NCI-H526 (cell line): ENCODE data around the gene TCTN3.
"Not testable (repeated sequence)": the region's sequence is repeated elsewhere in the genome, so short reads cannot be mapped to it uniquely, and the experiment has no call there.

Experiments used
- DNase-seq, 2 experiments: peaks; one replicate each; lab custom pipeline; 2025; lab: John Stamatoyannopoulos, UW

TCTN3 gene, protein sequence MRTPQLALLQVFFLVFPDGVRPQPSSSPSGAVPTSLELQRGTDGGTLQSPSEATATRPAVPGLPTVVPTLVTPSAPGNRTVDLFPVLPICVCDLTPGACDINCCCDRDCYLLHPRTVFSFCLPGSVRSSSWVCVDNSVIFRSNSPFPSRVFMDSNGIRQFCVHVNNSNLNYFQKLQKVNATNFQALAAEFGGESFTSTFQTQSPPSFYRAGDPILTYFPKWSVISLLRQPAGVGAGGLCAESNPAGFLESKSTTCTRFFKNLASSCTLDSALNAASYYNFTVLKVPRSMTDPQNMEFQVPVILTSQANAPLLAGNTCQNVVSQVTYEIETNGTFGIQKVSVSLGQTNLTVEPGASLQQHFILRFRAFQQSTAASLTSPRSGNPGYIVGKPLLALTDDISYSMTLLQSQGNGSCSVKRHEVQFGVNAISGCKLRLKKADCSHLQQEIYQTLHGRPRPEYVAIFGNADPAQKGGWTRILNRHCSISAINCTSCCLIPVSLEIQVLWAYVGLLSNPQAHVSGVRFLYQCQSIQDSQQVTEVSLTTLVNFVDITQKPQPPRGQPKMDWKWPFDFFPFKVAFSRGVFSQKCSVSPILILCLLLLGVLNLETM

DNA sequence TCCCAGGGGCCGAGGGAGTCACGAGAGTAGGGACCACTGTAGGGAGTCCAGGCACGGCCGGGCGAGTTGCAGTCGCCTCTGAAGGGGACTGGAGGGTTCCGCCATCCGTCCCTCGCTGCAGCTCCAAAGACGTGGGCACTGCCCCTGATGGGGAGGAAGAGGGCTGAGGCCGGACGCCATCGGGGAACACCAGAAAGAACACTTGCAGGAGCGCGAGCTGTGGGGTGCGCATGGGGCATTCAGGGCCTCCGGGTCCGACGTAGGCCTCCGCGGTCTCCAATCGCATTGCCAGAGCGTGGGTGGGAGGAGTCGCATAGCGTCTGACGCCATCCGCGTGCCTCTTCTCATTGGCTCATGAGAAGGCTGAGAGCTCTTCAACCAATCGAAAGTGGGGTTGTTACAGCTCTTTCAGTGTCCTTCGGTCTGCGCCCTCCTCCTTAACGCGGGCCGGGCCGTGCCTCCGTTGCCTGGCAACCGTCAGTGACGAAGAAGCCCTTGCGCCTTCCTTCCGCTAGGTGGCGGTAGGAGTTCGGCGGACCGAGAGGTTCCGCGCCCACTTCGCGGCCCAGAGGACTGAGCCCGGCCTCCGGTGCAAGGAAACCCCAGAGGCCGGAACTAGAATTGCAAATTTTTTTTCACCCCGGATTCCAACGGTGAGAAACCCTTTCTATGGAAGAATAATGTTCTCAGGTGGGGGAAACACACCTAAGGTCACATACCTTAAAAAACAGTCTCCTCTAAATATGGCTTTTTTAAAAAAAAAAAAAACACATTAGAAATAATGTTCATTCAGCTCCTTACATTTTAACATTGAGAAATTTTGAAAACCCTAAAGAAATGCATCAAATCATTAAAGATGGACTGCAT is at the start of gene TCTN3:
TCTN3 (minus strand) TSS at position 260 of the 867 bp plus-strand sequence; CDS start at position 232, 28 bp downstream.
- peak; percentile 95 to 98 for DNase-seq

DNA sequence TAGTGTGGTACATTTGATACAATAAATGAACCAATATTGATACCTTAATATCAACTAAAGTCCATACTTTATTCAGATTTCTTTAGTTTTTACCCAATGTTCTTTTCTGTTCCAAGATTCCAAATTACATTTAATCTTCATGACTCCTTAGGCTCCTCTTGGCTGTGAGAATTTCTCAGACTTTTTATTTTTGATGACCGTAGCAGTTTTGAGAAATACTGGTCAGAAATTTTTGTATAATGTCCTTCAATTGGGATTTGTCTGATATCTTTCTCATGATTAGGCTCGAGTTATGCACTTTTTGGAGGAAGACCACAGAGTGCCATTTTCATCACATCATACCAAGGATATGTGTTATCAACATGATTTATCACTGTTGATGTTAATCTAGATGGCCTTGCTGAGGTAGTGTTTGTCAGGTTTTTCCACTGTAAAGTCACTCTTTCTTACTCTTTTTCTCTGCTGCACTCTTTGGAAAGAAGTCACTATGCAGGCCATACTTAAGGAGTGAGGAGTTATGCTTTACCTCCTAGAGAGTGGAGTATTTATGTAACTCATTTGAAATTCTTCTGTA is 49.3 kb upstream of the TCTN3 start:
- DNase-seq = no peak

DNA sequence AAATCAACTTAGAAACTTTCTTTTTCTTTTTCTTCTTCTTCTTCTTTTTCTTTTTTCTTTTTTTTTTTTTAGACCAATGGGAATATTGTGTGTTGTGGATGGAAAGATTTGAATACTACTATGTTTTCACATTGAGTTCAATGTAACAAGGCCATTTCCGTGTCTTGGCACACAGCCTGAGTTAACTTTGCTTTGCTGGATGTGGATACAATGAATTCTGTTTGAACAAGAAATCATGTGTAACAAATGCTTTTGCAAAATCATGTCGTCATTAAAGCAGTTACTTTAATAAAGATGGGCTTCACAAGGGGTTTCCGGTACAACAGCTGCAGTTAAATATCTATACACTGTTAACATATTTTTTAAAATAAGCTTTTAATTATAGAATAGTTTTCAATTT is 48.8 kb upstream of the TCTN3 start:
- DNase-seq = no peak

DNA sequence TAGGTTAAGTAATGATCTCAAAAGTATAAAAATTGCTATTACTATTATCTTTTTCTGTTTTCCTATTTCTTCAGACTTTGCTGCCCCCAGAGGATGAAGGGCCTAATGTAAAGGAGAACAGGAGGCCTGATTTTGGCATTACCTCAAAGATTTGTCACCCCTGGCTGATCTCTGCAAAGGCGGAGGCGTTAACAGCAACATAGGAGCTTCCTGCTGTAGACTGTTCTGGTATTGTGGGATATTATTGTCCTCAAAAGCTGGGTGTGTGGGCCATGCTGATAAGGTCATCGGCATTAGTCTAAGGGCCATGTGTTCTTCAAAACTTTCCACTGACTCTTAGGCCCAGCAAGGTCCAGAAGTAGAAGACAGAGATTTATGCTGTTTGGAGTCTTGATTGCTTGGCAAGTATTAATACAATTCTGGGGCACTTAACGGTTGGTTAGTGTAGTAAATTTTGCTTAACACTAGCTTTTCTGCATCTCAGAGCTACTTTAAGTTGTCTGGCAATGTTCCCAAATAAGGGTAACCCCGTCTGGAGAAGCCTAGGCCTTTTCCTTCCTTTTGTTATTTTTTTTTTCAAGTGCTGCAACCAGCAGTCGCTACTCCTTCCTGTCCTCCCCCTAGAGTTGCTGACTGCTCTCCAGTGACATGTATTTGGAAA is 48.2 kb upstream of the TCTN3 start:
- DNase-seq = no peak

DNA sequence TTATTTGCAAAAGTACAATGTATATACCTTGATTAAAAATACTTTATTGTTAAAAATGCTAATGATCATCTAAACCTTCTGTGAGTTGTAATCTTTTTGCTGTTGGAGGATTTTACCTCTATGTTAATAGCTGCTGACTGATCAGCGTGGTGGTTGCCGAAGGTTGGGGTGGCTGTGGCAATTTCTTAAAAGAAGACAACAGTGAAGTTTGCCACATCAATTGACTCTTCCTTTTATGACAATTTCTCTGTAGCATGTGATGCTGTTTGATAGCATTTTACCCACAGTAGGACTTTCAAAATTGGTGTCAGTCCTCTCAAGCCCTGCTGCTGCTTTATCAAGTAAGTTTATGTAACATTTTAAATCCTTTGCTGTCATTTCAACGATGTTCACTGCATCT is 45.3 kb upstream of the TCTN3 start:
- DNase-seq = no peak

DNA sequence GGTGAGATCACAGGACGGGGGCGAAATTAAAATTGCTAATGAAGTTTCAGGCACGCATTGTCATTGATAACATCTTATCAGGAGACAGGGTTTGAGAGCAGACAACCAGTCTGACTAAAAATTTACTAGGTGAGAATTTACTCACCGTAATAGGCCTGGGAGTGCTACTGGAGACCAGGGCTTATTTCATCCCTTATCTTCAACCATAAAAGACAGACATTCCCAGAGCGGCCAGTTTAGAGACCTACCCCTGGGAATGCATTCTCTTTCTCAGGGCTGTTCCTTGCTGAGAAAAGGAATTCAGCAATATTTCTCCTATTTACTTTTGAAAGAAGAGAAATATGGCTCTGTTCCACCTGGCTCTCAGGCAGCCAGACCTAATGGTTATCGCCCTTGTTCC is 39.2 kb upstream of the TCTN3 start:
- not testable (repeated sequence) for DNase-seq

DNA sequence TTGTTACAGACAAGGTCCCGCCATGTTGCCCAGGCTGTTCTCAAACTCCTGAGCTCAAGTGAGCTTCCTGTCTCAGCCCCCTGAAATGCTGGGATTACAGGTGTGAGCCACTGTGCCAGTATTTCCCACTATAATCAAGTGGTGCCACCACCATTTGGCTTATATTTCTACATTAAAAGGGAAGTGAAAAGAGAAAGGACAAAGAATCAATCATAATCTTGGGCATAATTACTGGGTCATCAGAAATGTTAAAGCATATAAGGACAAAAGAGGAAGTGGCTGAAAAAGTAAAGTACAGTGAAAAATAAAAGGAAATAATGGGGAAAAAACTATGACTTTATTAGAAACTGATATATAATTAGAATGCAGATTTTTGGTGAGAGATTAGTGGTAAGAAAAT is 36.5 kb upstream of the TCTN3 start:
- DNase-seq = no peak

DNA sequence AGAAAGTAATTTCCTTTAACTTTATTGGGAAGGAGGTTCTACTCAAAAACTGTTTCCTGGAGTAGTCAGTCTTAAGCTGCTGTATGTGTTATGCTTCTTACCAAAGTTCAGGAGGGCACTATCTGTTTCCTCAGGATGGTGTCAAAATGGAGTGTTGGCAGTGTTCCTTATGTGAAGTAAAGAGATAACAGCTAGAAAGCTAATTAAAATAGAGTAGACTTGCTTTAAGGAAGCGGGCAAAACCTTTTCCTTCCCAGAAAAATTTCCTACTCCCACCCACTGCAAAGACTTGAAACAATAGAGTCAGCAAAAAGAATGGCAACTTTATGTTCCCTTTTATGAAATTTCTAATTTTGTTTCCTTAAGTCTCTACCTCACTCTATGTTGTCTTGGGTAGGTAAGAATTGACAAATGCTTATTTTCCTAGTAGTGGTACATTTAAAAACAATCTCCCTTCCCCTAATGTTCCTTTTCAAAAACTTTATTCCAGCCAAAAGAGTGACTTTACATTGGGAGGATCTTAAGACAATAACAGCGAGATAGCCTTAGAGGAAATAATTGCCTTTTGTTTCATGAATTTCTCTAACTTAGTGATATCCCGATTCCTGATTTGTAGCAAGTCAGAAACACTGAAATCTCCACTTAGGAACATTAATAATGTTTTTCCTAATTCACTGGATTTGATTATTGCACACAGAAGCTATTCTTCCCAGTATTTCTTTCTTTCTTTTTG is 35.8 kb upstream of the TCTN3 start:
- DNase-seq = no peak

DNA sequence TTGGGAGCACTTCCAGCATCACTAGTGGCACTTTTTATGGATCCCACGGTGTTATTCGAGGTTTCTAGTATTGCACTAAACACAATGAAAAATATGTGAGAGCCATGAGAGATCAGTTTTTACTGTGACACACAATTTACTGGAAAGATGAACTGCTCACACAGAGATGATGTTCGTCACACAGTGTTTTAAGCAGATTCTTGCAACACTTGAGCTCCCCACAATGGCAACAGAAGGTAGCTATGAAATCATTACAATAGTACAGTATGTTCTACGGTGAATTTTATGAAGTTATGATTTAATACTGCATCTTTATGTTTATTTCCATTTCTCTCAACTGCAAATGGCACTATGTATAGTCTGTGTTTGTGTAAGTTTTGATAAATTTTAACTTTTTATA is 34.8 kb upstream of the TCTN3 start:
- no peak for DNase-seq

DNA sequence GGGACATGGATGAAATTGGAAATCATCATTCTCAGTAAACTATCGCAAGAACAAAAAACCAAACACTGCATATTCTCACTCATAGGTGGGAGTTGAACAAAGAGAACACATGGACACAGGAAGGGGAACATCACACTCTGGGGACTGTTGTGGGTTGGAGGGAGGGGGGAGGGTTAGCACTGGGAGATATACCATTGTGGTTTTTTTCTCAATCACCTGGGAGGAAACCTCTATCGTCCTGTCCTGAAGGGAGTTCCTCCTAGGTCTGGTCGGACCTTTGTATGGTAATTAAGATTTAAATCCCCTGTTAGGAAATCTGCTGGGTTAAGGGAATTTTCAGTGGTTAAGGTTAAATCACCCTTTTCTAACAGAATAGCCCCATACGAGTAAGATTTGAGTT is 28.8 kb upstream of the TCTN3 start:
- DNase-seq = not testable (repeated sequence)

DNA sequence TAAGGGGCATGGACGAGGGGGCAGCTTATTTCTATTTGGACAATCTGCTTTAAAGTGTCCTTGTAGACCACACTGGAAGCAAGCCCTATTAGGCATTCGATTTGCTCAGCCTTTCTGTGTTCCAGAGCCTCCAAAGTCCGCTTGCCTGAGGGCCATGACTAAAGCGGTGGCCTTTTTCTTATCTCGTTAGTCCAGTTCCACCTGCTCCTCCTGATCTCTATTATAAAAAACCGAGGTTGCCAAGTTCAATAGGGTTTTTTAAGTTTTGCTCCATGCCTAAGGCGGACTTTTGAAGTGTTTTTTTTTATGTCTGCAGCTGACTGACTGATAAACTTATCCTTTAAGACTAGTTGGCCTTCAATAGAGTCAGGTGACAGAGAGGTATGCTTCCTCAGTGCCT is 27.0 kb upstream of the TCTN3 start:
- not testable (repeated sequence) for DNase-seq

DNA sequence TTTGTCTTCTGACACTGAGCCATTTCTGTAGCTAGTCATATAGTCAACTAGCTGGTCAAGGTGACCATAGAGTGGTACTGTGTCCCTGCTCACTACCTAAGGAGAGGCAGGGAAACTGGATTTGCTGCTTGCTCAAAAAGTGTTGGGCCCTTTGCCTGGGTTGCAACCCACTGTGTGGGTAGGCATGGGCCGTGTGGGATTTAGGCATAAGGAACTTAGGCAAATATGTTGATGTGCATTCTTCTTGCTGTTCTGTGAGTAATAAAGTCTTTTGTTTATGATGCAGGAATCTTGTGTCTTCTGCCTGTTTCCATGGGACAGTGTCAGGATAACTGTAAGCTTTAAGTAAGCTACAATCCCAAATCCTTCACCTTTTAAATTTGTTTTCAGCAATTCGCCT is 23.1 kb upstream of the TCTN3 start:
- DNase-seq = no peak

DNA sequence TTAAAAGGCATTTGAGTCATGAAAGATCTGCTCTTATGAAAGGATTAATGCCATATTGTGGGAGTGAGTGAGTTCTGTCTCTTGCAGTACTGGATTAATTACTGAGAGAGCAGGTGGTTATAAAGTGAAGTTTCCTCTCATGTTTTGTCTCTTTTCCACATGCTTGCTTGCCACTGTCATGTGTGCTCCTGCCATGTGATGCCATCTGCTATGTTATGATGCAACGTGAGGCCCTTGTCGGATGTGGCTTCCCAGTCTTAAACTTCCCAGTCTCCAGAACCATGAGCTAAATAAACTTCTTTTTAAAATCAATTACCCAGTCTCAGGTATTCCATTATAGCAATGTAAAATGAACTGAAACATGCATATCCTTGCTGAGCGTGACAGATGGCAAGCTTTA is 22.7 kb upstream of the TCTN3 start:
- DNase-seq = no peak

DNA sequence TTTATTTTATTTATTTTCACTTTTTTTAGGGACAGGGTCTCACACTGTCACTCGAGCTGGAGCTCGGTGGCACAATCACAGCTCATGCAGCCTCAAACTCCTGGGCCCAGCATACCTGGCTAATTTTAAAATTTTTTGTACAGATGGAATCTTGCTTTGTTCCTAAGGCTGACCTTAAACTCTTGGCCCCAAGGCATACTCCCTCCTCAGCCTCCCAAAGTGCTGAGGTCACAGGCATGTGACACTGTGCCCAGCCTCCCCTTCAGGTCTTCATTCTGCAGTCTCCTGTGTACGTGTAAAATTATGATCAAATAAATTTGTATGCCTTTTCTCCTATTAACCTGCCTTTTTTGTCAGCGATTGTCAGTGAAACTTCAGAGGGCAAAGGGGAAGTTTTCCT is 17.8 kb upstream of the TCTN3 start:
- DNase-seq = no peak

DNA sequence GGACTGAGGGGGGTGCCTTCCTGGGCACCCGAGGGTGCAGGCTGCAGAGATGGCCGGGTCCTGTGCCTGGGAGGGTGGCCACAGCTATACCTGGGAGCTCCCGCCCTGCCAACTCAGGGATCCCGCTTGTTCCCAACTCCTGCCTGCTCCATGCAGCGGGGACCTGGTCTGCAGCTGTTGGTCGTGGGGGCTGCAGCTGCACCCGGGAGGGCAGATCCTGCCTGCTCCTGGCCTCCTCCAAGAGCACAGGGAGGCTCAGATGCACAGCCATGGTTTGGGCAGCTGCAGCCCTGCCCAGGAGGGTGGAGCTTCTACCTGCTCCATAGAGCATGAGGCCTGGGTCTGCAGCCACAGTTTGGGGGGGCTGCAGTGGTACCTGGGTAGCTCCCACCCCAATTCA is 13.3 kb upstream of the TCTN3 start:
- no peak for DNase-seq

DNA sequence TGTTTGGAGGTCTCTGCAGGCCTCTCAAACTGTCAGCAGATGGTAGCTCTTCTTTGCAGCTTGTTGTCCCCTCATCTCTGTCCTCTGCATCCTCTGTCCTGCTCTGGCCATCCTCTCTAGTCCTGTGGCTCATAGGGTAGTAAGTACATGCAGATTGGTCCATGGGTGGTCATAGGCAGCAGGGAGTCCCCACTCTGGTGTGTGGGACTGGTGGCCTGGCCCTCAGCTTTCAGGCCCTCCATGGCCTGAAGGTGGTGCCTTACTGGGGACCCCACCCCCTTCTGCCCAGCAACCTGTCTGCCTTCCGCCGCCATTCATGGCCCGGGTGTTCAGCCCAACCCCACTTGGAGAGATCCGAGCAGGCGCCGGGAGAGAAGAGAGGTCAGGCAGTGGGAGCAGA is 12.8 kb upstream of the TCTN3 start:
- DNase-seq = no peak

DNA sequence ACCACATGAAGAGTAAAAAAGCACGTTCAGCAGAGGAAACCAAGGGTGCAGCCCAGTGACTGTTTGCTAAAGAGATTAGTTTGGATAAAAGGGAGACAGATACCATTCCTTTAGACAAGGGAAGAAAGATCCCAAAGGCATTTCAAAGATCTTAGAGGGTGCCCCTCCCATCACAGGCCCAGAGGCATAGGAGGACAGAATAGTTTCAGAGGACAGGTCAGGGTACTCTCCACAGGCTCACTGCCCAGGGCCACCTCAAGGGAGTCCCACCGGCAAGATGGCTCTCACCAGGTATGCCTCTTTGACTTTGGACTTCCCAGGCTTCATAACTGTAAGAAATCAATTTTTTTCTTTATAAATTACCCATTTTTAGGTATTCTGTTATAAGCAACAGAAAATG is 4.7 kb upstream of the TCTN3 start:
- DNase-seq = no peak

DNA sequence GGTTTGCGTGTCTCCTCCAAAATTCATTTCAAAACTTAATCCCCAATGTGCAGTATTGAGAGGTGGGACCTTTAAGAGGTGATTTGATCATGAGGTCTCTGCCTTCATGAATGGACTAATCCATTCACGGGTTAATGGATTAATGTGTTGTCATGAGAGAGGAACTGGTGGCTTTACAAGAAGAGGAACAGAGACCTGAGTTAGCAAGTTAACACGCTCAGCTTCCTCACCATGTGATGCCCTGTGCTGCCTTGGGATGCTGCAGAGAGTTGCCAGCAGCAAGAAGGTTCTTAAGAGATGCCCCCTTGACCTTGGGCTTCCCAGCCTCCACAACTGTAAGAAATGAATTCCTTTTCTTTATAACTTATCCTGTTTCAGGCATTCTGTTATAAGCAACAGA is 3.7 kb upstream of the TCTN3 start:
- DNase-seq = no peak

DNA sequence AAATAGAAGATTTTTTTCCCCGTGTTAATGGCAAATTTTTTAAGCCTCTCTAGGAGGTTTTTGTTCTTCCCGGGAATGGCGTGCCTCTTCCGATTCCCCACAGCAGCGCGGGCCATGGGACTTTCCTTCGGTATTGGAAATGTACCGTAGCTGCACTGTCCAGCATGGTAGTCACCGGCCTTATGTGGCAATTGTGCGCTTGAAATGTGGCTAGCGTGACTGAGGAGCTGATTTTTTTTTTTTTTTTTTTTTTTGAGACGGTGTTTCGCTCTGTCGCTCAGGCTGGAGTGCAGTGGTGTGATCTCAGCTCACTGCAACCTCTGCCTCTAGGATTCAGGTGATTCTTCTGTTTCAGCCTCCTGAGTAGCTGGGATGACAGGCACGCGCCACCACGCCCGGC is 938 bp upstream of the TCTN3 start:
- DNase-seq = no peak

DNA sequence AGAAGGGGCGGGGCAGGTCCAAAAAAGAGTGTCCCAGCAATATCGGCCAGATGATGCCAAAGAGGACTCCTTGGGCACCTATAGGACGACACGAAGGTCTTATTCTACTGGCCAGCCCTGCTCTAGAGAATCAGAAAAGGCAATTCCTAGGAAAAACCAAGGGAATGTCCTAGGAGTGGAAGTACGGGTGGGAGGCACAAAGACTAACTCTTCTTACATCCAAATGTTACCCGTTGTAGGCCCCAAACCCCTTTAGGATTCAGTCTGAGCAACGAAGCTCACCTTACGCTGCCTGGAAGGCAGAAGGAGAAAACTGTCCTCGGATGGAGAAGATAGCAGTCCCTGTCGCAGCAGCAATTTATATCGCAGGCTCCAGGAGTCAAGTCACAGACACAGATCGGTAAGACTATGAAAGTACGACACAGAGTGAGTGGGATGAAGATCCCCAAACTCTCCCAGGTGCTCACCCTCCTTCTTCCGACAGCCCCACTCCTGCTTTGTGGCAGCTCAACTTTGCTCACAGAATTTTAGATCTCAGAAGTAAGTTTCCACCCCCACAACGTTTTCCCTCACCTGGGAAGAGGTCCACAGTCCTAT is 558 bp downstream of the TCTN3 start:
- no peak for DNase-seq

DNA sequence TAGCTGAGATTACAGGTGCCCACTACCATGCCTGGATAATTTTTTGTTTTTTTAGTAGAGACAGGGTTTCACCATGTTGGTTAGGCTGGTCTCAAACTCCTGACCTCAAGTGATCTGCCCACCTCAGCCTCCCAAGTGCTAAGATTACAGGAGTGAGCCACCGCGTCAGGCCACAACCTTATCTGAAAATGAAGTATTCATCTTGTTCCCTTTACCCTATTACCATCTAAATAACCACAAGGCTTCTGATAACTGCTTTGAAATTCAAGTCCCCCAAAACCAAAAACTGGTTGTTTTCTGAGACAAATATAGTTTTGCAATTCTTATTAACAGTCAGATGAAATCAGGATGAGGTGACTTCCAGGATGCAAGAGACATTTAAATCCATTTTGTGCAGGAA is 2.4 kb downstream of the TCTN3 start:
- no peak for DNase-seq
